ENCODE results near the gene SCGB1A1. TPM values are rescaled to one million over a fixed set of nuclear protein-coding genes. Genes with fewer than 3 reads are reported as not detected.

The SCGB1A1 gene
- total RNA-seq, 1 donor from 2014 or later, result not detected

GRCh38 chr11:62468577-62468976 is 49.7 kb downstream of the SCGB1A1 start:
- Mint-ChIP-seq H3K9me3 (no peaks in the 10 kb centered on the region), H3K27me3 (no peaks in the 10 kb centered on the region)

GRCh38 chr11:62471603-62472002 is 52.8 kb downstream of the SCGB1A1 start:
- no peaks in the 10 kb centered on the region for H3K36me3 Mint-ChIP-seq
- H3K27ac Mint-ChIP-seq, result no peak overlapping the region
- no peaks in the 10 kb centered on the region for H3K9me3 Mint-ChIP-seq
- H3K4me1 Mint-ChIP-seq (ENCODE audit: unreplicated experiment), result peaks cover 8% of the 10 kb centered on the region
- H3K4me3 Mint-ChIP-seq, result no peak overlapping the region
- no peak for TF ChIP-seq CTCF (conservative IDR thresholded peaks at IDR 0.05)
- DNase-seq (ENCODE audit: extremely low spot score, unreplicated experiment), result no peak
- H3K27me3 Mint-ChIP-seq, result no peaks in the 10 kb centered on the region

More at GRCh38 chr11:62468577-62468976, 49.7 kb downstream of the SCGB1A1 start:
- H3K4me3 Mint-ChIP-seq, result no peak overlapping the region
- TF ChIP-seq CTCF (conservative IDR thresholded peaks at IDR 0.05), result no peak
- no peak for DNase-seq (ENCODE audit: extremely low spot score, unreplicated experiment)
- H3K36me3 Mint-ChIP-seq, result no peaks in the 10 kb centered on the region
- no peak overlapping the region for H3K27ac Mint-ChIP-seq
- peaks cover 8% of the 10 kb centered on the region for H3K4me1 Mint-ChIP-seq (ENCODE audit: unreplicated experiment)

GRCh38 chr11:62472063-62472884 is 53.4 kb downstream of the SCGB1A1 start:
- Mint-ChIP-seq H3K27ac (peak overlapping the region; percentile 62), H3K4me1 (ENCODE audit: unreplicated experiment) (peaks cover 8% of the 10 kb centered on the region), H3K27me3 (no peaks in the 10 kb centered on the region), H3K9me3 (no peaks in the 10 kb centered on the region), H3K4me3 (no peak overlapping the region), H3K36me3 (no peaks in the 10 kb centered on the region)
- no peak for TF ChIP-seq CTCF (conservative IDR thresholded peaks at IDR 0.05)
- DNase-seq (ENCODE audit: extremely low spot score, unreplicated experiment), result no peak

Other genes with a start within 250 kb of the SCGB1A1 start
- gene SCGB1D1, start 228.8 kb upstream of the SCGB1A1 start, total RNA-seq (ENCODE audit: low replicate concordance), result not detected in 2 replicates
- not detected in 2 replicates for gene SCGB2A1, start 210.4 kb upstream of the SCGB1A1 start, total RNA-seq (ENCODE audit: low replicate concordance)
- gene SCGB1D2, start 176.8 kb upstream of the SCGB1A1 start, total RNA-seq (ENCODE audit: low replicate concordance), result not detected in 2 replicates
- gene SCGB2A2, start 148.9 kb upstream of the SCGB1A1 start, total RNA-seq (ENCODE audit: low replicate concordance), result not detected in 2 replicates
- not detected in 2 replicates for gene SCGB1D4, start 120.0 kb upstream of the SCGB1A1 start, total RNA-seq (ENCODE audit: low replicate concordance)
- 10.0 and 48.0 TPM in 2 replicates for gene ASRGL1, start 81.6 kb upstream of the SCGB1A1 start, total RNA-seq (ENCODE audit: low replicate concordance)
- 302 and 656 TPM in 2 replicates for gene AHNAK, start 127.8 kb downstream of the SCGB1A1 start, total RNA-seq (ENCODE audit: low replicate concordance)
- 1,846 and 2,051 TPM in 2 replicates for gene EEF1G, start 154.9 kb downstream of the SCGB1A1 start, total RNA-seq (ENCODE audit: low replicate concordance)
- gene TUT1, start 172.5 kb downstream of the SCGB1A1 start, total RNA-seq (ENCODE audit: low replicate concordance), result 15.0 and 22.1 TPM in 2 replicates
- gene MTA2, start 182.8 kb downstream of the SCGB1A1 start, total RNA-seq (ENCODE audit: low replicate concordance), result 148 and 152 TPM in 2 replicates
- 46.0 and 76.0 TPM in 2 replicates for gene EML3, start 193.7 kb downstream of the SCGB1A1 start, total RNA-seq (ENCODE audit: low replicate concordance)
- 1.4 and 1.8 TPM in 2 replicates for gene ROM1, start 194.2 kb downstream of the SCGB1A1 start, total RNA-seq (ENCODE audit: low replicate concordance)
- 43.4 and 50.0 TPM in 2 replicates for gene B3GAT3, start 203.0 kb downstream of the SCGB1A1 start, total RNA-seq (ENCODE audit: low replicate concordance)
- gene GANAB, start 227.6 kb downstream of the SCGB1A1 start, total RNA-seq (ENCODE audit: low replicate concordance), result 278 and 372 TPM in 2 replicates
- 26.5 and 28.3 TPM in 2 replicates for gene INTS5, start 234.3 kb downstream of the SCGB1A1 start, total RNA-seq (ENCODE audit: low replicate concordance)
- gene C11orf98, start 246.2 kb downstream of the SCGB1A1 start, total RNA-seq (ENCODE audit: low replicate concordance), result 69.1 and 69.2 TPM in 2 replicates
- 17.7 and 28.0 TPM in 2 replicates for gene CSKMT, start 246.3 kb downstream of the SCGB1A1 start, total RNA-seq (ENCODE audit: low replicate concordance)